Measurements from ENCODE around the gene RNASE8. TPM values are rescaled to one million over a fixed set of nuclear protein-coding genes. Genes with fewer than 3 reads are reported as not detected.

Gene RNASE8
- total RNA-seq, 2 donors from 2014 or later = not detected

DNA sequence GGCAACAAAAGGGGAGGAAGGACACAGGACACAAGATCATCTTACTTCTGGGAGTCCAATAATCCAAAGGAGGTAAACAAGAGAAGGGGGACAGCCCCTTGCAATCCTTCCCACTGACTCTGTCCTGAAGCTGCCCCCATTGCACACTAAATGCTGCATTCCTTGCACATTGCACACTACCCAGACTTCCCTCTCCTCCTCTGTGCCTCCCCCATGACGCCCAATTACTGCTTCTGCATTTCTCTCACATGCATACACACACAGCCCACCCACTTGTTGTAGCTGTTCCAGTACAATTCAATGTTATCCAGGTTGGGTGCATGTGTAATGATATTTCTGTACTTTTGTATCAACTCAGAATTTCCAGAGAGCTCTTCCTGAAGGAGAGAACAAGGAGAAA, 38.3 kb upstream of the RNASE8 start:
- Histone ChIP-seq H3K9me3 (no peaks in the 10 kb centered on the region), H3K27ac (no peak overlapping the region), H3K4me1 (replicated peaks) (peaks cover 4% of the 10 kb centered on the region), H3K4me3 (no peak overlapping the region), H3K27me3 (replicated peaks; ENCODE audit: insufficient read depth) (no peaks in the 10 kb centered on the region), H3K36me3 (peaks cover 0 to 5% of the 10 kb centered on the region in 2 donors)
- intact Hi-C loops (cut with DNase I) = loop anchor here (5.0 kb wide), 1 partner anchor 73 kb away; no protein-coding TSS in a partner anchor
- 57% methylated on average over 1 of the region's 1 CpG for WGBS
- TF ChIP-seq, protein P1, sequence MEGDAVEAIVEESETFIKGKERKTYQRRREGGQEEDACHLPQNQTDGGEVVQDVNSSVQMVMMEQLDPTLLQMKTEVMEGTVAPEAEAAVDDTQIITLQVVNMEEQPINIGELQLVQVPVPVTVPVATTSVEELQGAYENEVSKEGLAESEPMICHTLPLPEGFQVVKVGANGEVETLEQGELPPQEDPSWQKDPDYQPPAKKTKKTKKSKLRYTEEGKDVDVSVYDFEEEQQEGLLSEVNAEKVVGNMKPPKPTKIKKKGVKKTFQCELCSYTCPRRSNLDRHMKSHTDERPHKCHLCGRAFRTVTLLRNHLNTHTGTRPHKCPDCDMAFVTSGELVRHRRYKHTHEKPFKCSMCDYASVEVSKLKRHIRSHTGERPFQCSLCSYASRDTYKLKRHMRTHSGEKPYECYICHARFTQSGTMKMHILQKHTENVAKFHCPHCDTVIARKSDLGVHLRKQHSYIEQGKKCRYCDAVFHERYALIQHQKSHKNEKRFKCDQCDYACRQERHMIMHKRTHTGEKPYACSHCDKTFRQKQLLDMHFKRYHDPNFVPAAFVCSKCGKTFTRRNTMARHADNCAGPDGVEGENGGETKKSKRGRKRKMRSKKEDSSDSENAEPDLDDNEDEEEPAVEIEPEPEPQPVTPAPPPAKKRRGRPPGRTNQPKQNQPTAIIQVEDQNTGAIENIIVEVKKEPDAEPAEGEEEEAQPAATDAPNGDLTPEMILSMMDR (IDR thresholded peaks at IDR 0.05) = no peak
- TF ChIP-seq POLR2AphosphoS5 (IDR thresholded peaks at IDR 0.05) = no peak
- TF ChIP-seq POLR2A (IDR thresholded peaks at IDR 0.05) = no peak
- no peak for DNase-seq (ENCODE audit: low spot score)

DNA sequence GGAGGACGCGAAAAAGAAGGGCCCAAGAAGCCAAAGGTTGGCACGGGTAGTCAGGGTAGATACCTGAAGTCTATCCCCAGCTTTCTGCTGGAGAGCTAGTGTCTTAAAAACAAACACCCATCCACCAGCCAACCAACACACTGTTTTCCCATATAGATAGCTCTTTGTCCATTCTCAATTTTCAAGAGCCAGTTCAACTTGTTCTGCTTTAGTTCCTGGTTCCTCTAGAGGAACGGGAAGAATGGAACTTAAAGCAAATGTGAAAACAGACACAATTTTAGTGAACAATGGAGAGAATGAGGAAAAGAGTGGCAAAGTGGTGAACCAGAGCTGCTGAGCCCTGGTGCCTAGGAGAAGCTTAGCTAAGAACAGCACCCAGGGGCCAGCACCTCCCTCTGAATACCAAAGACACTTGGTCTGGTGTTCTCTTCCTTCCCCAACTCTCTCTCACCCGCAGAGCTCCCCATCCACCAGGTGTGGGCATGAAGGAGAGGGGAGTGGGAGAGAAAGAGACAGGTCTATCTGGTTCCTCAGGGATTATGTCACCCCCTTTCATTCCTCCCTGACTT, 36.6 kb upstream of the RNASE8 start:
- Histone ChIP-seq H3K27me3 (replicated peaks; ENCODE audit: insufficient read depth) (no peaks in the 10 kb centered on the region), H3K27ac (peak overlapping the region; percentile 87 to 95), H3K4me3 (no peak overlapping the region), H3K4me1 (replicated peaks) (peaks cover 4% of the 10 kb centered on the region), H3K9me3 (no peaks in the 10 kb centered on the region), H3K36me3 (peaks cover 0 to 5% of the 10 kb centered on the region in 2 donors)
- DNase-seq (ENCODE audit: low spot score) = peak; percentile 38
- intact Hi-C loops (cut with DNase I) = no loop called here
- TF ChIP-seq POLR2A (IDR thresholded peaks at IDR 0.05) (no peak), POLR2AphosphoS5 (IDR thresholded peaks at IDR 0.05) (peak; percentile 80)
- WGBS = 75% methylated on average over 5 of the region's 5 CpGs

DNA sequence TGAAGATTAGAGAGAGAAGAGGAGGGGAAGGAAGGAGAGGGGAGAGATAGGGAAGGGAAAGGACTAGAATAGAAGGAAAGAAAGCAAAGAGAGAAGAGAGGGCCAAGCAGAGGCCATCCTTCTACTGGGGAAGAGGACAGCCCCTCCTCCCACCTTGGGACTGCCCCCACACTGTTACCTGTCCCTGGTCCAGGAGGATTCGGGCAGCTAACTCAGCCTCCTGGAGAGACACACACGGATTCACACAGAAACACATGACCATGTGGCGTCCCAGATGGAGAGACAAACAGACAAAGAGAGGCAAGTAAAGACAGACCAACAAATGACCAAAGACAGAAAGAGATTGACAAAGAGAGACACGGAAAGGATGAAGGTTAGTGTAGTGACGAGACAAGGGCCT, 34.9 kb upstream of the RNASE8 start:
- DNase-seq (ENCODE audit: low spot score) = no peak
- TF ChIP-seq POLR2AphosphoS5 (IDR thresholded peaks at IDR 0.05) = no peak
- intact Hi-C loops (cut with DNase I) = no loop called here
- 52% methylated on average over 5 of the region's 5 CpGs for WGBS
- Histone ChIP-seq H3K9me3 (no peaks in the 10 kb centered on the region), H3K4me1 (replicated peaks) (peaks cover 4% of the 10 kb centered on the region), H3K27me3 (replicated peaks; ENCODE audit: insufficient read depth) (no peaks in the 10 kb centered on the region), H3K36me3 (no peaks in the 10 kb centered on the region), H3K4me3 (no peak overlapping the region), H3K27ac (peak overlapping the region; percentile 87 to 95)

DNA sequence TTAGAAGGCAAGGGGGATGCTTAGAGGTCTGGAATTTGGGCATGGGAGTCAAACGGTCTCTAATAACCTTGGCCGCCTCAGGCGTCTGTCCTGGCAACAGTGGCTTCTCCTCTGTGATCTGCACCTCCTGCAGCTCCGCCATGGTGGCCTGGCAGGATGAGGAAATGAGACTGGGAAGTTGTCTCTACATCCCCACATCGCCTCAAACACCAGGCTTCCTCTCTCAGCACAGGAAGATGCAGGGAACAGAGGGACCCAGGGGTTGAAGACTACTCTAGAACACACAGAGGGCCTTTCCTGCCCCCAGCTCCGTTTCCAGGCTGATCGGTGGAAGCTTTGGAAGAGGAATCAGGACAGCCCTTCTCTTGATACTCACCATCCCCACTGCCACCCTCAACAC, 34.4 kb upstream of the RNASE8 start:
- peak overlapping the region; percentile 87 to 95 for H3K27ac ChIP-seq
- intact Hi-C loops (cut with DNase I) = no loop called here
- 43% methylated on average over 7 of the region's 7 CpGs for WGBS
- H3K4me3 ChIP-seq = peak overlapping the region in 1 of 2 donors; percentile 84
- TF ChIP-seq, protein P1 (IDR thresholded peaks at IDR 0.05) = no peak
- TF ChIP-seq POLR2AphosphoS5 (IDR thresholded peaks at IDR 0.05) (no peak), POLR2A (IDR thresholded peaks at IDR 0.05) (no peak)
- no peaks in the 10 kb centered on the region for H3K9me3 ChIP-seq
- no peaks in the 10 kb centered on the region for H3K36me3 ChIP-seq
- DNase-seq (ENCODE audit: low spot score) = no peak
- H3K4me1 ChIP-seq (replicated peaks) = peaks cover 4% of the 10 kb centered on the region
- H3K27me3 ChIP-seq (replicated peaks; ENCODE audit: insufficient read depth) = no peaks in the 10 kb centered on the region

DNA sequence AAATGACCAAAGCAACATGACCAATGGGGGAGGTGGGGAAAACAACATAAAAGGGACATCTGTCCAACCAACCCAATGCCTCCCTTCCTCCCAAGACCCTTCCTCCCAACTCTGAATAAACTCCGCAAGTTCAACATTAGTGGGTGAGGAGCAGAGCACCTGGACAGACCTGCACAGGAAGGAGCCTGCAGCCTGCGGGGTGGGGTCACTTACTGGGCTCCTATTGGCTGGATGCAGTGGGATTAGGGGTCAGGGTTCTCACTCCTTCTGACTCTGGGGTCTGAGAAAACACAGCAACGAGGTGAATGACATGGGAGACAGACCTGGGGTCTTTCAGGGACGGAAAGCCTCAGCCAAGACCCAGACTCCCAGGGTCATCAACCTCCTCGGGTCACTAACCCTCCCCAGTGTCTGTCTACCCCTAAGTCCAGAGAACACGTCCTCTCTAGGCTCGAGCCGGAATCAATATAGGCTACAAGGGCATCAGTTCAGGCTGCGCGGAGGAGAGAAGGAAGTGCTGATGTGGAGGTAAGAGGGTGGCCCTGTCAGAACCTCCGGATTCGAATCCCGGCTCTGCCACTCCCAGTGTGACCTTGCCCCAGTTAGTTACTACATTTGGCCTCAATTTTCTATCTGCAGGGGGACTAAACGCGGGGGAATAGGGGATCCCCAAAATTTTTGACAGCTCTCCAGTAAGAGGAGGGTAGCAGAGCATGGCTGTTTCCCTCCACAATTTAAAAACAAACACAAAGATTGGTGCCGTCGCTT, 33.6 kb upstream of the RNASE8 start:
- H3K27ac ChIP-seq = peak overlapping the region; percentile 87 to 95
- H3K4me1 ChIP-seq (replicated peaks) = peaks cover 4% of the 10 kb centered on the region
- no peaks in the 10 kb centered on the region for H3K27me3 ChIP-seq (replicated peaks; ENCODE audit: insufficient read depth)
- no peaks in the 10 kb centered on the region for H3K9me3 ChIP-seq
- WGBS = 10% methylated on average over 17 of the region's 17 CpGs
- H3K4me3 ChIP-seq = peak overlapping the region; percentile 70 to 84
- no peaks in the 10 kb centered on the region for H3K36me3 ChIP-seq
- no peak for DNase-seq (ENCODE audit: low spot score)
- intact Hi-C loops (cut with DNase I) = loop anchor here (2.0 kb wide), 1 partner anchor 15 kb away; no protein-coding TSS in a partner anchor
- TF ChIP-seq, protein P1 (IDR thresholded peaks at IDR 0.05) = no peak
- TF ChIP-seq POLR2AphosphoS5 (IDR thresholded peaks at IDR 0.05) (no peak), POLR2A (IDR thresholded peaks at IDR 0.05) (no peak)

All from prostate gland (tissue), 2 donors.